H9 (cell line): ENCODE measurements around the gene SLC2A4. TPM values are rescaled to one million over a fixed set of nuclear protein-coding genes. Genes with fewer than 3 reads are reported as not detected.

Experiments used
- DNase-seq: peaks from one replicate; pipeline ENCODE4 v3.0.0-alpha.2; 2017
- H2AFZ ChIP-seq: one replicate; pipeline ENCODE4 v1.6.1; 2013; ENCODE audit warnings: mild to moderate bottlenecking, low read length, control low read depth, moderate library complexity
- H2AK5ac ChIP-seq: 2 replicates; pipeline ENCODE4 v1.6.1; 2013; ENCODE audit warnings: low read length, control low read depth, mixed read lengths; ENCODE audit not compliant: insufficient read length
- H2BK120ac ChIP-seq: one replicate; pipeline ENCODE4 v1.6.1; 2013; ENCODE audit warnings: low read depth, mild to moderate bottlenecking, low read length, control low read depth, inconsistent platforms; ENCODE audit not compliant: poor library complexity, severe bottlenecking
- H2BK12ac ChIP-seq: 2 replicates; pipeline ENCODE4 v1.6.1; 2013; ENCODE audit warnings: low read length, control low read depth, mixed read lengths, low read depth; ENCODE audit not compliant: insufficient read length
- H2BK15ac ChIP-seq: 2 replicates; pipeline ENCODE4 v1.6.1; 2013; ENCODE audit warnings: low read depth, low read length, control low read depth
- H2BK20ac ChIP-seq: one replicate; pipeline ENCODE4 v1.6.1; 2013; ENCODE audit warnings: low read depth, mild to moderate bottlenecking, low read length, control low read depth, inconsistent platforms; ENCODE audit not compliant: poor library complexity, severe bottlenecking
- H2BK5ac ChIP-seq: 2 replicates; pipeline ENCODE4 v1.6.1; 2013; ENCODE audit warnings: low read length, control low read depth, mixed read lengths; ENCODE audit not compliant: insufficient read length
- H3K14ac ChIP-seq: 2 replicates; pipeline ENCODE4 v1.6.1; 2013; ENCODE audit warnings: low read length, control low read depth; ENCODE audit not compliant: insufficient read depth
- H3K18ac ChIP-seq: 2 replicates; pipeline ENCODE4 v1.6.1; 2013; ENCODE audit warnings: low read depth, mild to moderate bottlenecking, mixed read lengths, low read length, control low read depth; ENCODE audit not compliant: insufficient read length
- H3K23ac ChIP-seq: 2 replicates; pipeline ENCODE4 v1.6.1; 2013; ENCODE audit warnings: low read length, control low read depth, mixed read lengths, low read depth; ENCODE audit not compliant: insufficient read length
- H3K23me2 ChIP-seq: 2 replicates; pipeline ENCODE4 v1.6.1; 2013; ENCODE audit warnings: low read depth, mild to moderate bottlenecking, mixed read lengths, low read length, control low read depth; ENCODE audit not compliant: insufficient read length, poor library complexity, severe bottlenecking
- H3K27ac ChIP-seq: 2 replicates; pipeline ENCODE4 v1.5.1; 2013; ENCODE audit warnings: low read length, control low read depth, mixed read lengths, low read depth; ENCODE audit not compliant: insufficient read length
- H3K27me3 ChIP-seq: 2 replicates; pipeline ENCODE4 v1.6.1; 2013; ENCODE audit warnings: low read length, control low read depth, inconsistent platforms; ENCODE audit not compliant: insufficient read depth
- H3K4ac ChIP-seq: 2 replicates; pipeline ENCODE4 v1.6.1; 2013; ENCODE audit warnings: low read depth, mild to moderate bottlenecking, control low read depth, inconsistent platforms, low read length, moderate library complexity
- H3K4me1 ChIP-seq: 2 replicates; pipeline ENCODE4 v1.6.1; 2013; ENCODE audit warnings: low read length, control low read depth, inconsistent platforms; ENCODE audit not compliant: insufficient read depth
- H3K4me2 ChIP-seq: 2 replicates; pipeline ENCODE4 v1.6.1; 2013; ENCODE audit warnings: low read length, control low read depth, mixed read lengths; ENCODE audit not compliant: insufficient read length, insufficient read depth
- H3K56ac ChIP-seq: 2 replicates; pipeline ENCODE4 v1.6.1; 2013; ENCODE audit warnings: low read depth, mild to moderate bottlenecking, mixed read lengths, low read length, control low read depth; ENCODE audit not compliant: insufficient read length
- H3K79me1 ChIP-seq: 2 replicates; pipeline ENCODE4 v1.6.1; 2013; ENCODE audit warnings: low read depth, mild to moderate bottlenecking, moderate library complexity, low read length, control low read depth, inconsistent platforms; ENCODE audit not compliant: insufficient read depth, poor library complexity, severe bottlenecking
- H3K79me2 ChIP-seq: 2 replicates; pipeline ENCODE4 v1.6.1; 2013; ENCODE audit warnings: low read length, control low read depth, inconsistent platforms; ENCODE audit not compliant: insufficient read depth
- H3K9ac ChIP-seq: 2 replicates; pipeline ENCODE4 v1.6.1; 2013; ENCODE audit warnings: low read length, control low read depth, mixed read lengths; ENCODE audit not compliant: insufficient read length; ENCODE audit errors: extremely low read depth
- H3K9me3 ChIP-seq: one replicate; pipeline ENCODE4 v1.6.1; 2013; ENCODE audit warnings: low read depth, low read length, inconsistent platforms; ENCODE audit not compliant: control insufficient read depth
- H3T11ph ChIP-seq: one replicate; pipeline ENCODE4 v1.6.1; 2013; ENCODE audit warnings: mild to moderate bottlenecking, low read length, control low read depth, inconsistent platforms
- H4K20me1 ChIP-seq: one replicate; pipeline ENCODE4 v1.6.1; 2013; ENCODE audit not compliant: control insufficient read depth, insufficient read length, insufficient read depth
- H4K5ac ChIP-seq: 2 replicates; pipeline ENCODE4 v1.6.1; 2013; ENCODE audit warnings: low read depth, mild to moderate bottlenecking, mixed read lengths, low read length, control low read depth; ENCODE audit not compliant: insufficient read length
- H4K8ac ChIP-seq: replicated peaks from 2 replicates; pipeline ENCODE4 v1.6.1; 2013; ENCODE audit warnings: low read length, control low read depth, mixed read lengths, low read depth; ENCODE audit not compliant: insufficient read length
- H4K91ac ChIP-seq: 2 replicates; pipeline ENCODE4 v1.6.1; 2013; ENCODE audit warnings: low read depth, mild to moderate bottlenecking, moderate library complexity, mixed read lengths, low read length, control low read depth; ENCODE audit not compliant: insufficient read length
- H3K27ac Mint-ChIP-seq, 3 experiments: 2 replicates in 2 of 3; 3 replicates in 1 of 3; pipeline ENCODE4 v1.8.0; 2020 to 2021; ENCODE audit warnings: mixed read lengths in 3 of 3, mild to moderate bottlenecking in 1 of 3, moderate library complexity in 1 of 3
- H3K27me3 Mint-ChIP-seq: 2 replicates; pipeline ENCODE4 v1.8.0; 2021; ENCODE audit warnings: low read depth, mild to moderate bottlenecking, moderate library complexity, mixed read lengths
- H3K36me3 Mint-ChIP-seq, 3 experiments: 2 replicates in 2 of 3; 3 replicates in 1 of 3; pipeline ENCODE4 v1.8.0; 2020 to 2021; ENCODE audit warnings: low read depth in 3 of 3, mixed read lengths in 3 of 3; ENCODE audit not compliant: insufficient read depth in 1 of 3
- H3K4me1 Mint-ChIP-seq, 2 experiments: 2 replicates each; pipeline ENCODE4 v1.8.0; 2020; ENCODE audit warnings: mixed read lengths in 2 of 2
- H3K4me3 Mint-ChIP-seq, 2 experiments: 2 replicates in 1 of 2; 3 replicates in 1 of 2; pipeline ENCODE4 v1.8.0; 2020 to 2021; ENCODE audit warnings: mild to moderate bottlenecking in 2 of 2, mixed read lengths in 2 of 2, moderate library complexity in 1 of 2
- H3K9me3 Mint-ChIP-seq, 2 experiments: 2 replicates in 1 of 2; 3 replicates in 1 of 2; pipeline ENCODE4 v1.8.0; 2020; ENCODE audit warnings: mild to moderate bottlenecking in 2 of 2, mixed read lengths in 2 of 2, moderate library complexity in 1 of 2
- CTCF ChIP-seq: fragments of 200-600 bp; sonication (generic); conservative IDR thresholded peaks from 3 replicates; pipeline ENCODE4 v1.8.0; 2021; ENCODE audit warnings: antibody characterized with exemption, mild to moderate bottlenecking
- WGBS: extraction: QIAGEN DNeasy Blood & Tissue Kit; methylation state at CpG from one replicate; pipeline ENCODE4 v1.1.7; 2013; ENCODE audit warnings: missing lambda C conversion rate, low lambda C conversion rate, mixed read lengths; ENCODE audit not compliant: insufficient read length; ENCODE audit errors: extremely low coverage; 5-methylcytosine and 5-hydroxymethylcytosine counted together
- total RNA-seq: library from RNA; stranded (reverse); gene quantifications from 2 replicates; pipeline ENCODE4 v1.2.1, GENCODE V29; 2021

The SLC2A4 gene
- total RNA-seq, 1 experiment from 2014 or later = 4.4 TPM

DNA sequence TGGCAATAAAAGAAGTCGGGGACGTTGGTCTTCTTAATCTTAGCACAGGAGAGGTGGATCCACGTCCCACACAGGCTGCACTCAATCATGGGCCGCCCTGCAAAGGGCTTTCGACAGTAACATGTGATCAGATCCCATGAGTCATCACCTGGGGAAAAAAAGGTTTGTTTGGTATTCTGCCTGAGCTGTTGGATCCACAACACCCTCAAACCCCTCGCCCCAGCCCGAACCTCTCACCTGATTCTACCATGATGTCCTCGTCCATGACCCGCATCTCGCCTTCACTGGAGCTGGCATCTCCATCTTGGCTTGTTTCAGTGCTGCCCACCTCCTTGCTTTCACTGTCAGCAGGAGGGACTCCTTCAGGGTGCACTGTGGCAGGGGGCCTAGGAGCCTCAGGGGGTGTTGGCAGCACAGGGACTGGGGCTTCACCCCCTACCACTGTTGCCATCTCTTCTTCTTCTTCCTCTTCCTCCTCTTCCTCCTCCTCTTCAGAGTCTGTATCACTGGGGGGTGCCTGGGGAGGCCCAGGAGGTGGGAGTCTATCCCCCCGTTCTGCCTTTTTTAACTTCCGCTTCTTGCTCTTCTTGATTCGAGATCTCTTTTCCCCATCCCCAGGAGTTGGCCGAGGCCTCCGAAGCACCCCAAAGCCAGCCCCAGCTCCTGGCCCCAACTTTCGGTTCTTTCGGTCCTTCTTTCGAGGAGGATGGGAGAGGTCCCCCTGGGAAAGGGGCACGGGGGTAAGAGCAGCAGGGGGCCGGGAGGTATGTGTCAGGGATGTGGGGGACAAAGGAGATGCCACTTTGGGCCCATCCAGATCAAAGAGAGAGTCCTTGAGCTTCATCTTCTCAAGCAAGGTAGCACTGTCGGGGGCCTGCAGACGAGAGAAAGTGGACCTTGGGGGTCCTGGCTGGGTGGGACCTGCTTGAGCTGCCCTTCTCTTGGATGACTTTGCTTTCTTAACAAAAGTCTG, 45.5 kb upstream of the SLC2A4 start:
- peaks cover 32 to 60% (median 47%) of the 10 kb centered on the region in 3 experiments for H3K36me3 Mint-ChIP-seq
- Histone ChIP-seq H3K23me2 (peaks cover 7% of the 10 kb centered on the region), H2BK5ac (no peak overlapping the region), H3K79me1 (peaks cover 13% of the 10 kb centered on the region), H2BK15ac (no peak overlapping the region), H3K4ac (no peak overlapping the region), H4K8ac (no peak overlapping the region), H3K4me1 (no peaks in the 10 kb centered on the region), H3T11ph (no peak overlapping the region), H3K23ac (no peak overlapping the region), H3K18ac (no peak overlapping the region), H4K91ac (no peak overlapping the region), H2AK5ac (no peak overlapping the region), H4K5ac (no peak overlapping the region), H3K14ac (no peak overlapping the region), H4K20me1 (no peaks in the 10 kb centered on the region), H3K79me2 (peaks cover 23% of the 10 kb centered on the region; the same call in 1 of the 2 replicates), H3K27me3 (no peaks in the 10 kb centered on the region), H2AFZ (no peak overlapping the region), H2BK20ac (no peak overlapping the region), H3K9me3 (no peaks in the 10 kb centered on the region), H3K56ac (no peak overlapping the region), H3K9ac (no peak overlapping the region), H2BK12ac (no peak overlapping the region), H3K4me2 (no peak overlapping the region), H2BK120ac (no peak overlapping the region), H3K27ac (no peak overlapping the region)
- WGBS = no CpG with 5 or more reads among the region's 22 CpGs
- peaks cover 0 to 2% of the 10 kb centered on the region in 2 experiments; a peak in 1 of 5 replicates for H3K9me3 Mint-ChIP-seq
- peak overlapping the region; percentile 22 to 100; a peak in 4 of 5 replicates for H3K4me3 Mint-ChIP-seq
- H3K27me3 Mint-ChIP-seq = no peaks in the 10 kb centered on the region; the same call in 1 of the 2 replicates
- DNase-seq = peak; percentile 20
- peaks cover 40 to 51% of the 10 kb centered on the region in 2 experiments for H3K4me1 Mint-ChIP-seq
- no peak for TF ChIP-seq CTCF
- peak overlapping the region in 1 of 3 experiments; percentile 76; a peak in 2 of 7 replicates for H3K27ac Mint-ChIP-seq
